H9 (cell line): Measurements from ENCODE around the gene CADPS. TPM values are rescaled to one million over a fixed set of nuclear protein-coding genes. Genes with fewer than 3 reads are reported as not detected.

Experiments
- DNase-seq: peaks from one replicate; pipeline ENCODE4 v3.0.0-alpha.2; 2017
- H2AFZ ChIP-seq: one replicate; pipeline ENCODE4 v1.6.1; 2013; ENCODE audit warnings: mild to moderate bottlenecking, low read length, control low read depth, moderate library complexity
- H2AK5ac ChIP-seq: 2 replicates; pipeline ENCODE4 v1.6.1; 2013; ENCODE audit warnings: low read length, control low read depth, mixed read lengths; ENCODE audit not compliant: insufficient read length
- H2BK120ac ChIP-seq: one replicate; pipeline ENCODE4 v1.6.1; 2013; ENCODE audit warnings: low read depth, mild to moderate bottlenecking, low read length, control low read depth, inconsistent platforms; ENCODE audit not compliant: poor library complexity, severe bottlenecking
- H2BK12ac ChIP-seq: 2 replicates; pipeline ENCODE4 v1.6.1; 2013; ENCODE audit warnings: low read length, control low read depth, mixed read lengths, low read depth; ENCODE audit not compliant: insufficient read length
- H2BK15ac ChIP-seq: 2 replicates; pipeline ENCODE4 v1.6.1; 2013; ENCODE audit warnings: low read depth, low read length, control low read depth
- H2BK20ac ChIP-seq: one replicate; pipeline ENCODE4 v1.6.1; 2013; ENCODE audit warnings: low read depth, mild to moderate bottlenecking, low read length, control low read depth, inconsistent platforms; ENCODE audit not compliant: poor library complexity, severe bottlenecking
- H2BK5ac ChIP-seq: 2 replicates; pipeline ENCODE4 v1.6.1; 2013; ENCODE audit warnings: low read length, control low read depth, mixed read lengths; ENCODE audit not compliant: insufficient read length
- H3K14ac ChIP-seq: 2 replicates; pipeline ENCODE4 v1.6.1; 2013; ENCODE audit warnings: low read length, control low read depth; ENCODE audit not compliant: insufficient read depth
- H3K18ac ChIP-seq: 2 replicates; pipeline ENCODE4 v1.6.1; 2013; ENCODE audit warnings: low read depth, mild to moderate bottlenecking, mixed read lengths, low read length, control low read depth; ENCODE audit not compliant: insufficient read length
- H3K23ac ChIP-seq: 2 replicates; pipeline ENCODE4 v1.6.1; 2013; ENCODE audit warnings: low read length, control low read depth, mixed read lengths, low read depth; ENCODE audit not compliant: insufficient read length
- H3K23me2 ChIP-seq: 2 replicates; pipeline ENCODE4 v1.6.1; 2013; ENCODE audit warnings: low read depth, mild to moderate bottlenecking, mixed read lengths, low read length, control low read depth; ENCODE audit not compliant: insufficient read length, poor library complexity, severe bottlenecking
- H3K27ac ChIP-seq: 2 replicates; pipeline ENCODE4 v1.5.1; 2013; ENCODE audit warnings: low read length, control low read depth, mixed read lengths, low read depth; ENCODE audit not compliant: insufficient read length
- H3K27me3 ChIP-seq: 2 replicates; pipeline ENCODE4 v1.6.1; 2013; ENCODE audit warnings: low read length, control low read depth, inconsistent platforms; ENCODE audit not compliant: insufficient read depth
- H3K4ac ChIP-seq: 2 replicates; pipeline ENCODE4 v1.6.1; 2013; ENCODE audit warnings: low read depth, mild to moderate bottlenecking, control low read depth, inconsistent platforms, low read length, moderate library complexity
- H3K4me1 ChIP-seq: 2 replicates; pipeline ENCODE4 v1.6.1; 2013; ENCODE audit warnings: low read length, control low read depth, inconsistent platforms; ENCODE audit not compliant: insufficient read depth
- H3K4me2 ChIP-seq: 2 replicates; pipeline ENCODE4 v1.6.1; 2013; ENCODE audit warnings: low read length, control low read depth, mixed read lengths; ENCODE audit not compliant: insufficient read length, insufficient read depth
- H3K56ac ChIP-seq: 2 replicates; pipeline ENCODE4 v1.6.1; 2013; ENCODE audit warnings: low read depth, mild to moderate bottlenecking, mixed read lengths, low read length, control low read depth; ENCODE audit not compliant: insufficient read length
- H3K79me1 ChIP-seq: 2 replicates; pipeline ENCODE4 v1.6.1; 2013; ENCODE audit warnings: low read depth, mild to moderate bottlenecking, moderate library complexity, low read length, control low read depth, inconsistent platforms; ENCODE audit not compliant: insufficient read depth, poor library complexity, severe bottlenecking
- H3K79me2 ChIP-seq: 2 replicates; pipeline ENCODE4 v1.6.1; 2013; ENCODE audit warnings: low read length, control low read depth, inconsistent platforms; ENCODE audit not compliant: insufficient read depth
- H3K9ac ChIP-seq: 2 replicates; pipeline ENCODE4 v1.6.1; 2013; ENCODE audit warnings: low read length, control low read depth, mixed read lengths; ENCODE audit not compliant: insufficient read length; ENCODE audit errors: extremely low read depth
- H3K9me3 ChIP-seq: one replicate; pipeline ENCODE4 v1.6.1; 2013; ENCODE audit warnings: low read depth, low read length, inconsistent platforms; ENCODE audit not compliant: control insufficient read depth
- H3T11ph ChIP-seq: one replicate; pipeline ENCODE4 v1.6.1; 2013; ENCODE audit warnings: mild to moderate bottlenecking, low read length, control low read depth, inconsistent platforms
- H4K20me1 ChIP-seq: one replicate; pipeline ENCODE4 v1.6.1; 2013; ENCODE audit not compliant: control insufficient read depth, insufficient read length, insufficient read depth
- H4K5ac ChIP-seq: 2 replicates; pipeline ENCODE4 v1.6.1; 2013; ENCODE audit warnings: low read depth, mild to moderate bottlenecking, mixed read lengths, low read length, control low read depth; ENCODE audit not compliant: insufficient read length
- H4K8ac ChIP-seq: replicated peaks from 2 replicates; pipeline ENCODE4 v1.6.1; 2013; ENCODE audit warnings: low read length, control low read depth, mixed read lengths, low read depth; ENCODE audit not compliant: insufficient read length
- H4K91ac ChIP-seq: 2 replicates; pipeline ENCODE4 v1.6.1; 2013; ENCODE audit warnings: low read depth, mild to moderate bottlenecking, moderate library complexity, mixed read lengths, low read length, control low read depth; ENCODE audit not compliant: insufficient read length
- H3K27ac Mint-ChIP-seq, 3 experiments: 2 replicates in 2 of 3; 3 replicates in 1 of 3; pipeline ENCODE4 v1.8.0; 2020 to 2021; ENCODE audit warnings: mixed read lengths in 3 of 3, mild to moderate bottlenecking in 1 of 3, moderate library complexity in 1 of 3
- H3K27me3 Mint-ChIP-seq: 2 replicates; pipeline ENCODE4 v1.8.0; 2021; ENCODE audit warnings: low read depth, mild to moderate bottlenecking, moderate library complexity, mixed read lengths
- H3K36me3 Mint-ChIP-seq, 3 experiments: 2 replicates in 2 of 3; 3 replicates in 1 of 3; pipeline ENCODE4 v1.8.0; 2020 to 2021; ENCODE audit warnings: low read depth in 3 of 3, mixed read lengths in 3 of 3; ENCODE audit not compliant: insufficient read depth in 1 of 3
- H3K4me1 Mint-ChIP-seq, 2 experiments: 2 replicates each; pipeline ENCODE4 v1.8.0; 2020; ENCODE audit warnings: mixed read lengths in 2 of 2
- H3K4me3 Mint-ChIP-seq, 2 experiments: 2 replicates in 1 of 2; 3 replicates in 1 of 2; pipeline ENCODE4 v1.8.0; 2020 to 2021; ENCODE audit warnings: mild to moderate bottlenecking in 2 of 2, mixed read lengths in 2 of 2, moderate library complexity in 1 of 2
- H3K9me3 Mint-ChIP-seq, 2 experiments: 2 replicates in 1 of 2; 3 replicates in 1 of 2; pipeline ENCODE4 v1.8.0; 2020; ENCODE audit warnings: mild to moderate bottlenecking in 2 of 2, mixed read lengths in 2 of 2, moderate library complexity in 1 of 2
- CTCF ChIP-seq: fragments of 200-600 bp; sonication (generic); conservative IDR thresholded peaks from 3 replicates; pipeline ENCODE4 v1.8.0; 2021; ENCODE audit warnings: antibody characterized with exemption, mild to moderate bottlenecking
- WGBS: extraction: QIAGEN DNeasy Blood & Tissue Kit; methylation state at CpG from one replicate; pipeline ENCODE4 v1.1.7; 2013; ENCODE audit warnings: missing lambda C conversion rate, low lambda C conversion rate, mixed read lengths; ENCODE audit not compliant: insufficient read length; ENCODE audit errors: extremely low coverage; 5-methylcytosine and 5-hydroxymethylcytosine counted together
- total RNA-seq: library from RNA; stranded (reverse); gene quantifications from 2 replicates; pipeline ENCODE4 v1.2.1, GENCODE V29; 2021

CADPS gene
- total RNA-seq, 1 experiment from 2014 or later = 6.6 TPM

DNA sequence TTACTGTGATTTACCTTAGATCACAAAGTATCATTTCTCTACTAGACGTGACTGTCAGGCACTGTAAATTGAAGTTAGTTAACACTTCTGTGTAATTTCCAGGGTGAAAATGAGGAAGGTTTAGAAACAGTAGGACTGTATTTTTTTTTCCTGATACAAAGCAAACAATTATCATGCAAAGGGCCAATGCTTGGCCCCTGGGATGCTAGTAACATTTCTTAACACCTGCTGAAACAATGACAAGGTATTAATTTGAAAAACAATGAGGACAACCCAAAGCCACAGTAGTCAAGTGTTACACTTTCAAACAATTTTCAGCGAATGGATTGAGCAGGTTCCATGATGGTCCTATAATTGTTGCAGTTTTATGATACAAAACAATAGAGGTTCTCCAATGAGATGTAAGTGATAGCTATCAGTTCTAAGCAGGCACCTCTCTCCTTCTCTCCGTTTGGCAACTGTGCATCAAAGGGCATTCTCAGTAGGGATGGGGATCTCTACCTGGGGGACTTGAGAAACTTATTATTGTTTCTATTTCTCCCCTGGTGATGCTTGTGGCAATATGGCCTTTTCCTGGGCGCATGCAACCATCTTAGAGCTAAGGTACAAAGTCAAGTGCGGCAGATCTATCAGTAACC is 435.9 kb downstream of the CADPS start:
- Histone ChIP-seq H3K23me2 (no peaks in the 10 kb centered on the region), H4K20me1 (no peaks in the 10 kb centered on the region), H2BK15ac (no peak overlapping the region), H4K5ac (no peak overlapping the region), H3K18ac (no peak overlapping the region), H2BK20ac (no peak overlapping the region), H3K23ac (no peak overlapping the region), H3K56ac (no peak overlapping the region), H4K91ac (no peak overlapping the region), H3K14ac (no peak overlapping the region), H2AFZ (no peak overlapping the region), H2BK120ac (no peak overlapping the region), H3K4ac (no peak overlapping the region), H2AK5ac (no peak overlapping the region), H3K79me2 (no peaks in the 10 kb centered on the region), H3K9ac (no peak overlapping the region), H3K4me2 (peak overlapping the region; percentile 35), H4K8ac (no peak overlapping the region), H3K4me1 (peaks cover 6% of the 10 kb centered on the region; the same call in 1 of the 2 replicates), H2BK5ac (no peak overlapping the region), H3K79me1 (no peaks in the 10 kb centered on the region), H3K27me3 (no peaks in the 10 kb centered on the region), H3K9me3 (no peaks in the 10 kb centered on the region), H3K27ac (no peak overlapping the region), H2BK12ac (no peak overlapping the region), H3T11ph (no peak overlapping the region)
- Mint-ChIP-seq H3K27me3 (peaks cover 23% of the 10 kb centered on the region), H3K27ac (peak overlapping the region in 1 of 3 experiments; percentile 58; a peak in 1 of 7 replicates), H3K4me1 (peaks cover 39 to 64% of the 10 kb centered on the region in 2 experiments), H3K4me3 (peak overlapping the region in 1 of 2 experiments; percentile 52; a peak in 3 of 5 replicates), H3K9me3 (peaks cover 2 to 4% of the 10 kb centered on the region in 2 experiments; a peak in 3 of 5 replicates), H3K36me3 (peaks cover 4 to 8% (median 5%) of the 10 kb centered on the region in 3 experiments; a peak in 4 of 7 replicates)
- no CpG with 5 or more reads among the region's 5 CpGs for WGBS
- no peak for TF ChIP-seq CTCF
- DNase-seq = no peak
